ENCODE results near the gene MAPK10. TPM values are rescaled to one million over a fixed set of nuclear protein-coding genes. Genes with fewer than 3 reads are reported as not detected.

The MAPK10 gene
- total RNA-seq, 4 donors from 2014 or later = 2.0 to 16.8 (median 4.1) TPM

GRCh38 chr4:86043755-86044592, 315.9 kb downstream of the MAPK10 start:
- H3K9me3 ChIP-seq = no peaks in the 10 kb centered on the region
- H3K4me1 ChIP-seq = peaks cover 2% of the 10 kb centered on the region
- no peak for TF ChIP-seq EP300 (IDR thresholded peaks at IDR 0.05)
- peak; percentile 33 to 52 for TF ChIP-seq CTCF (IDR thresholded peaks at IDR 0.05)
- H3K27me3 ChIP-seq = no peaks in the 10 kb centered on the region
- WGBS = 21% methylated on average over 8 of the region's 8 CpGs
- no peak overlapping the region for H3K4me3 ChIP-seq
- H3K27ac ChIP-seq = no peak overlapping the region
- no peaks in the 10 kb centered on the region for H3K36me3 ChIP-seq
- no peak for DNase-seq (ENCODE audit: low spot score in 2 of 2)

DNA sequence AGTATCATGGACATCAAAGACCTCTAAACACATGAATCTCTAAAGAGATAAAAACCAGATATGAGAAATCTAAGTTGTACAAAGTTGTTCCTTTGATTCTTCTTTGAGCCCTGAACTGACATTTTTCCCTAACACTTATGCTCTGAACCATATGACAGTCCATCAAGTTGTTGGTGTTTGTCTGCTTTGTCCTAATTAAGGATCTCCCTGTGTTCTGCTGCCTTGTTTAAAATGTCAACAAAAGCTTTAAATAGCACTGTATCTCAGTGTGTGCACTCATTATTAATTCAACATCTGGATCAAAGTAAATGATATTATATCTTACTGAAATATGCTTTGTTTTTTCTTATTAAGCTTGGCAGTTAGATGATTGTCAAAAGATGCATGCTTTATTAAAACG, 321.8 kb downstream of the MAPK10 start:
- no peak for DNase-seq (ENCODE audit: low spot score in 2 of 2)
- Histone ChIP-seq H3K36me3 (no peaks in the 10 kb centered on the region), H3K9me3 (no peaks in the 10 kb centered on the region), H3K27ac (no peak overlapping the region), H3K27me3 (no peaks in the 10 kb centered on the region), H3K4me3 (no peak overlapping the region), H3K4me1 (peaks cover 13% of the 10 kb centered on the region)
- 92% methylated on average over 1 of the region's 1 CpG for WGBS
- TF ChIP-seq POLR2A (IDR thresholded peaks at IDR 0.05) (no peak), CTCF (IDR thresholded peaks at IDR 0.05) (no peak), POLR2AphosphoS5 (IDR thresholded peaks at IDR 0.05) (no peak), EP300 (IDR thresholded peaks at IDR 0.05) (no peak)

DNA sequence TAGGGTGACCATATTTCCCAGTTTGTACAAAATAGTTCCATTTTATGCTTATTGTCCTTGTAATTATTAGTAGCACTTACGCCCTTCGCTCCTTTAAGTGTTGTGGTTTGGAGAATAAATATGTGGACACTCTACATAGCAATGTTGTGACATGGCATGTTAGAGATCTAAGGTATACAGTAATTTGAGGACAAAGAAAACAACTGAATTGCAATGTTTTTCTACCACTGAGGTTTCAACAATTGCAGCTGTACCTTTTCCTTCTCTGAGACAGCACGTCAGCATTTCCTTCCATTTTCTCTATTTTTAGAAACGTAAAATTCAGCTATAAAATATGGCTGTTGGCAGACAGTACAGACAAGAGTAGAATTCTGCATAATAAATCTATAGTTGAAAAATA, 323.1 kb downstream of the MAPK10 start:
- Histone ChIP-seq H3K36me3 (no peaks in the 10 kb centered on the region), H3K4me1 (peaks cover 26% of the 10 kb centered on the region), H3K4me3 (no peak overlapping the region), H3K27me3 (no peaks in the 10 kb centered on the region), H3K9me3 (no peaks in the 10 kb centered on the region), H3K27ac (no peak overlapping the region)
- no peak for TF ChIP-seq POLR2A (IDR thresholded peaks at IDR 0.05)
- no peak for TF ChIP-seq EP300 (IDR thresholded peaks at IDR 0.05)
- TF ChIP-seq POLR2AphosphoS5 (IDR thresholded peaks at IDR 0.05) = no peak
- DNase-seq (ENCODE audit: low spot score in 2 of 2) = no peak
- 73% methylated on average over 4 of the region's 4 CpGs for WGBS

- no peaks in the 10 kb centered on the region for H3K27me3 ChIP-seq
- WGBS = 88% methylated on average over 1 of the region's 1 CpG
These were observed 324.2 kb downstream of the MAPK10 start for GRCh38 chr4:86035688-86036087.

GRCh38 chr4:86034616-86035015, 325.2 kb downstream of the MAPK10 start:
- TF ChIP-seq POLR2A (IDR thresholded peaks at IDR 0.05) = no peak
- TF ChIP-seq EP300 (IDR thresholded peaks at IDR 0.05) = no peak
- TF ChIP-seq CTCF (IDR thresholded peaks at IDR 0.05) = no peak
- TF ChIP-seq POLR2AphosphoS5 (IDR thresholded peaks at IDR 0.05) = no peak
- H3K4me3 ChIP-seq = no peak overlapping the region
- DNase-seq (ENCODE audit: low spot score in 2 of 2) = no peak
- no peaks in the 10 kb centered on the region for H3K9me3 ChIP-seq
- H3K4me1 ChIP-seq = peaks cover 26% of the 10 kb centered on the region
- WGBS = 92% methylated on average over 2 of the region's 2 CpGs
- no peaks in the 10 kb centered on the region for H3K27me3 ChIP-seq
- H3K36me3 ChIP-seq = no peaks in the 10 kb centered on the region
- no peak overlapping the region for H3K27ac ChIP-seq

More at GRCh38 chr4:86035688-86036087, 324.2 kb downstream of the MAPK10 start:
- Histone ChIP-seq H3K27ac (no peak overlapping the region), H3K36me3 (no peaks in the 10 kb centered on the region), H3K4me3 (no peak overlapping the region), H3K9me3 (no peaks in the 10 kb centered on the region), H3K4me1 (peaks cover 26% of the 10 kb centered on the region)
- TF ChIP-seq EP300 (IDR thresholded peaks at IDR 0.05) = no peak
- no peak for TF ChIP-seq POLR2A (IDR thresholded peaks at IDR 0.05)
- no peak for TF ChIP-seq POLR2AphosphoS5 (IDR thresholded peaks at IDR 0.05)
- no peak for TF ChIP-seq CTCF (IDR thresholded peaks at IDR 0.05)
- no peak for DNase-seq (ENCODE audit: low spot score in 2 of 2)
